K562 (cell line): Measurements from ENCODE around the gene EIF2S1. TPM values are rescaled to one million over a fixed set of nuclear protein-coding genes. Genes with fewer than 3 reads are reported as not detected.

Source experiments
- ATAC-seq: fragments of 200-7000 bp; cut with Tn5 transposase; 3 replicates; pipeline ENCODE4 v1.9.1; 2020; ENCODE audit warnings: moderate library complexity
- BruUV-seq: library from RNA; stranded (reverse); fragments of 400-500 nt; replicated peaks from 2 replicates; lab custom pipeline; 2021; lab: Mats Ljungman, UMichigan
- CTCF ChIA-PET: fragments of 300-600 bp; formaldehyde crosslinking; extraction: SDS; loops from one replicate; lab custom pipeline; 2021; ENCODE audit warnings: low intra/inter-chr PET ratio; lab: Yijun Ruan, JAX
- POLR2A ChIA-PET: fragments of 300-600, 350-650 bp; sonication (Branson Sonifier 250); formaldehyde crosslinking; extraction: SDS; loops from one replicate; lab custom pipeline; 2021; ENCODE audit warnings: antibody characterized with exemption, inconsistent platforms; lab: Yijun Ruan, JAX
- DNase-seq, 4 experiments: peaks; one replicate each; pipeline versions ENCODE4 v3.0.0 to v3.0.0-alpha.2; 2011 to 2018; ENCODE audit warnings: low spot score in 3 of 4, mixed read lengths in 3 of 4; ENCODE audit errors: extremely low read depth in 1 of 4
- FAIRE-seq: peaks from 2 replicates; lab custom pipeline; 2011; peaks lifted over from hg19 to GRCh38; lab: Jason Lieb, UNC
- H2AFZ ChIP-seq: 2 replicates; pipeline ENCODE4 v1.6.0; 2011; ENCODE audit warnings: low read depth, low read length, control low read depth, inconsistent platforms
- H3K27ac ChIP-seq: fragments of 200-600 bp; 3 replicates; pipeline ENCODE4 v1.8.0; 2011; ENCODE audit warnings: low read depth, mild to moderate bottlenecking, control low read depth, inconsistent platforms, low read length, moderate library complexity, mixed read lengths; ENCODE audit errors: extremely low read depth
- H3K27me3 ChIP-seq, 2 experiments: fragments of 300-600 bp in 1 of 2; 2 replicates in 1 of 2; 3 replicates in 1 of 2; pipeline versions ENCODE4 v1.6.0 to v1.8.0; 2011; ENCODE audit warnings: inconsistent platforms in 2 of 2, low read length in 2 of 2, mild to moderate bottlenecking in 1 of 2, mixed read lengths in 1 of 2, moderate library complexity in 1 of 2; ENCODE audit not compliant: control insufficient read depth in 2 of 2, insufficient read depth in 2 of 2
- H3K36me3 ChIP-seq: fragments of 300-600 bp; 3 replicates; pipeline ENCODE4 v1.8.0; 2011; ENCODE audit warnings: mild to moderate bottlenecking, low read length, inconsistent platforms; ENCODE audit not compliant: control insufficient read depth, insufficient read depth
- H3K4me1 ChIP-seq, 2 experiments: fragments of 200-600 bp in 1 of 2; replicated peaks in 1 of 2; 2 replicates in 1 of 2; 3 replicates in 1 of 2; pipeline versions ENCODE4 v1.5.1 to v1.8.0; 2011; ENCODE audit warnings: inconsistent platforms in 2 of 2, low read length in 2 of 2, mild to moderate bottlenecking in 1 of 2, mixed read lengths in 1 of 2, moderate library complexity in 1 of 2; ENCODE audit not compliant: control insufficient read depth in 2 of 2, insufficient read depth in 2 of 2
- H3K4me2 ChIP-seq: 2 replicates; pipeline ENCODE4 v1.6.1; 2011; ENCODE audit warnings: low read length, control low read depth, inconsistent platforms, mixed read lengths; ENCODE audit not compliant: insufficient read depth
- H3K4me3 ChIP-seq: fragments of 200-600 bp; sonication (generic), shearing (Covaris generic); 2 replicates; pipeline ENCODE4 v1.5.1; 2016; ENCODE audit warnings: control low read depth, inconsistent platforms
- H3K79me2 ChIP-seq: fragments of 200-600 bp; 3 replicates; pipeline ENCODE4 v1.8.0; 2011; ENCODE audit warnings: low read length, inconsistent platforms; ENCODE audit not compliant: control insufficient read depth, insufficient read depth
- H3K9ac ChIP-seq, 2 experiments: 2 replicates each; pipeline versions ENCODE4 v1.6.0 to v1.6.1; 2011; ENCODE audit warnings: low read depth in 2 of 2, low read length in 2 of 2, control low read depth in 1 of 2, inconsistent platforms in 1 of 2, mild to moderate bottlenecking in 1 of 2, mixed read lengths in 1 of 2; ENCODE audit not compliant: insufficient read depth in 1 of 2
- H3K9me1 ChIP-seq: one replicate; pipeline ENCODE4 v1.6.0; 2011; ENCODE audit warnings: inconsistent platforms, mild to moderate bottlenecking, low read length, moderate library complexity; ENCODE audit not compliant: control insufficient read depth, insufficient read depth
- H3K9me3 ChIP-seq: replicated peaks from 2 replicates; pipeline ENCODE4 v1.5.1; 2011; ENCODE audit warnings: low read depth, low read length, inconsistent platforms; ENCODE audit not compliant: control insufficient read depth, insufficient read depth
- H4K20me1 ChIP-seq: replicated peaks from 2 replicates; pipeline ENCODE4 v1.6.1; 2011; ENCODE audit warnings: low read length, inconsistent platforms, mixed read lengths; ENCODE audit not compliant: control insufficient read depth, insufficient read depth
- ERF ChIP-seq: fragments of 450-650 bp; formaldehyde crosslinking; IDR thresholded peaks from 2 replicates; pipeline ENCODE4 v1.4.0; 2020; ENCODE audit warnings: mild to moderate bottlenecking, mixed read lengths
- GATAD2A ChIP-seq: fragments of 450-650 bp; IDR thresholded peaks from 2 replicates; pipeline ENCODE4 v1.6.1; 2017
- GATAD2B ChIP-seq: fragments of 450-650 bp; IDR thresholded peaks from 2 replicates; pipeline ENCODE4 v1.6.1; 2017; ENCODE audit warnings: mild to moderate bottlenecking, borderline replicate concordance
- JUND ChIP-seq, 2 experiments: IDR thresholded peaks; 2 replicates in 1 of 2; 3 replicates in 1 of 2; pipeline ENCODE4 v1.6.1; 2011; ENCODE audit warnings: borderline replicate concordance in 2 of 2, low read depth in 2 of 2, low read length in 2 of 2, improper control_type of control experiment in 1 of 2, missing biosample characterization in 1 of 2, missing genetic modification characterization in 1 of 2, missing genetic modification reagents in 1 of 2
- MTA2 ChIP-seq: fragments of 450-650 bp; IDR thresholded peaks from 2 replicates; pipeline ENCODE4 v1.6.1; 2016; ENCODE audit warnings: low read depth
- ZNF717 ChIP-seq: fragments of 250-450 bp; sonication (Bioruptor Pico); IDR thresholded peaks from 2 replicates; pipeline ENCODE4 v1.5.0; 2021
- WGBS: fragments of 100-300 bp; shearing (Covaris generic); methylation state at CpG from one replicate; pipeline ENCODE4 v1.1.6; 2016; ENCODE audit warnings: low coverage, mixed read lengths; ENCODE audit not compliant: insufficient coverage; ENCODE audit errors: missing lambda C conversion rate; 5-methylcytosine and 5-hydroxymethylcytosine counted together
- in situ Hi-C: fragments of 300-500 bp; cut with MboI; formaldehyde crosslinking; loops from 4 replicates; pipeline ENCODE4 v1.15.0; 2018; ENCODE audit warnings: inconsistent platforms, mixed read lengths
- intact Hi-C: fragments of 100-400 bp; cut with micrococcal nuclease; formaldehyde crosslinking; loops from 2 replicates; pipeline ENCODE4 v1.14.2; 2022
- polyA plus RNA-seq, 8 experiments: library from polyadenylated mRNA; depleted of rRNA in 4 of 8; stranded (reverse) in 5 of 8; unstranded in 3 of 8; fragments of >200 nt; fragmentation: Nextera tagmentation in 2 of 8; fragmentation: Illumina TruSeq in 1 of 8; extraction: Ambion mirVana in 2 of 8; extraction: Trizol in 1 of 8; gene quantifications; 2 replicates each; pipeline versions ENCODE4 v1.2.1 to v1.2.3, GENCODE V29; 2011 to 2014; ENCODE audit warnings: inconsistent platforms in 1 of 8, missing spikeins in 1 of 8
- total RNA-seq, 7 experiments: library from RNA; depleted of rRNA in 6 of 7; stranded (reverse); fragments of >200 nt in 6 of 7; fragmentation: Illumina TruSeq in 2 of 7; extraction: Trizol in 2 of 7; gene quantifications; 2 replicates each; pipeline versions ENCODE4 v1.2.1 to v1.2.3, GENCODE V29; 2011 to 2021; ENCODE audit warnings: low replicate concordance in 1 of 7
- TF ChIP-seq, protein P1 (sequence below): sonication (generic); formaldehyde crosslinking; IDR thresholded peaks from 2 replicates; pipeline ENCODE4 v1.8.0; 2023; ENCODE audit warnings: missing genetic modification reagents, mild to moderate bottlenecking, borderline replicate concordance
- TF ChIP-seq, protein P2 (sequence below): fragments of 250-450 bp; sonication (Bioruptor Pico); IDR thresholded peaks from 2 replicates; pipeline ENCODE4 v1.8.0; 2021; ENCODE audit warnings: mild to moderate bottlenecking, moderate library complexity
- TF ChIP-seq, protein P3 (sequence below): sonication (generic); formaldehyde crosslinking; IDR thresholded peaks from 2 replicates; pipeline ENCODE4 v1.8.0; 2022; ENCODE audit warnings: mild to moderate bottlenecking, missing genetic modification reagents, borderline replicate concordance

The EIF2S1 gene
- total and polyA plus RNA-seq, 9 of the 15 experiments (the other 6 are each of a cell fraction or from before 2014, with no cell fraction given): 216 to 1,018 (median 332) TPM

DNA sequence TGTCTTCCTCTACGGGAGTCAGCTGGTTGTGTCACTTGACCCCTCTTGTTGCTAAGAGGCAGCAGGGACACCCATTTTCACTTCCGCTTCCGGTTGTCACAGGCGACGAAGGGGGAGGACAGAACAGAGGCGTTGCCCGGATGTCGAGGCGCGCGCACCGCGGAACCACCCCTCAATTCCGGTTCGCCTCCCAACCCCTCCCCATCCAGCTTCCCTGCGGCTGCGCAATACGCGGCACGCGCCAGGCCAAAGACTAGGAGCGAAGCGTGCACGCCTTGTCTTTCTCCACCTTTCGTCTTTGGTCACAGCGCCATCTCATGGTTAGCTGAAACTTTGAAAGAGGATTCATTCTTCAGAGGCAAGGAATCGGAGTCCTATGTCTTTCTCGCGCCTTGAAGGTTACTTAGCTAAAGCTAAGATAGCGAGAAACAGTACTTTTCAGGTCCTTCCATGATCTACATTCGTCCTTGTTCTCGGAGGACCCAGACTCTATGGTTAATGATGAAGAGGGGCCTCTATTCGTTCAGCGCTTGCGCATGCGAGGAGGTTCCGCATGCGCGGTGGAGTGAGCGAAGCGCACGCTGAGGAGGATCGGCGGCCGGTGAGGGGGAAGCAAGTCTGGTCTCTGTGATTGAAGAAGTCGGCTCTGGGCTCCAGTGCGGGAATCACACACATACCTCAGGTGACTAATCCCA, at the start of gene EIF2S1, which contains the start of gene ATP6V1D (continued):
- TF ChIP-seq ERF (CRISPR knock-in tag) (0 out of 2 replicates have a peak, but pooled peaks have one; percentile 62), ZNF717 (no peak)

DNA sequence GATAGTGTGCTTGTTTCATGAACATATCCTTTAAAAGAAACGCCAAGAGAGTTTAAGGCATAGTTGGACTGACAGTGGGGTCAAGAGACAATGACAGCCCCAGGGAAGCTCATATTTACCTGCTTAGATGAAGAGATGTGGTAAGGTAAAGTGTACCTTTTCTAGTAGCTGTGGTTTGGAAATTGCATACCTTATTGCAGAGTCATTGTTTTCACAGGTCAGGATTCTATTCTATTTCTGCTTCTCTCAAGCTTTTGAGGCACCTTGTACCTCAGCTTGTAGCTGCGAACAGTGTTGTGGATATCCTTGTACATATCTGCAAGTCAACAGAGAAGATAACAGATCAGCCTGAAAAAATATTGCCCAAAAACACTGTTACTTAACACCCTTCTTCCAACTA, 48.3 kb upstream of the EIF2S1 start:
- ATAC-seq: no peak
- TF ChIP-seq GATAD2A (no peak), MTA2 (no peak), GATAD2B (no peak), JUND (IDR thresholded peaks at IDR 0.05; ENCODE audit: borderline replicate concordance, low read depth, low read length) (no peak), JUND (tag; IDR thresholded peaks at IDR 0.05; ENCODE audit: borderline replicate concordance, low read depth, low read length) (no peak)
- TF ChIP-seq, protein P1, sequence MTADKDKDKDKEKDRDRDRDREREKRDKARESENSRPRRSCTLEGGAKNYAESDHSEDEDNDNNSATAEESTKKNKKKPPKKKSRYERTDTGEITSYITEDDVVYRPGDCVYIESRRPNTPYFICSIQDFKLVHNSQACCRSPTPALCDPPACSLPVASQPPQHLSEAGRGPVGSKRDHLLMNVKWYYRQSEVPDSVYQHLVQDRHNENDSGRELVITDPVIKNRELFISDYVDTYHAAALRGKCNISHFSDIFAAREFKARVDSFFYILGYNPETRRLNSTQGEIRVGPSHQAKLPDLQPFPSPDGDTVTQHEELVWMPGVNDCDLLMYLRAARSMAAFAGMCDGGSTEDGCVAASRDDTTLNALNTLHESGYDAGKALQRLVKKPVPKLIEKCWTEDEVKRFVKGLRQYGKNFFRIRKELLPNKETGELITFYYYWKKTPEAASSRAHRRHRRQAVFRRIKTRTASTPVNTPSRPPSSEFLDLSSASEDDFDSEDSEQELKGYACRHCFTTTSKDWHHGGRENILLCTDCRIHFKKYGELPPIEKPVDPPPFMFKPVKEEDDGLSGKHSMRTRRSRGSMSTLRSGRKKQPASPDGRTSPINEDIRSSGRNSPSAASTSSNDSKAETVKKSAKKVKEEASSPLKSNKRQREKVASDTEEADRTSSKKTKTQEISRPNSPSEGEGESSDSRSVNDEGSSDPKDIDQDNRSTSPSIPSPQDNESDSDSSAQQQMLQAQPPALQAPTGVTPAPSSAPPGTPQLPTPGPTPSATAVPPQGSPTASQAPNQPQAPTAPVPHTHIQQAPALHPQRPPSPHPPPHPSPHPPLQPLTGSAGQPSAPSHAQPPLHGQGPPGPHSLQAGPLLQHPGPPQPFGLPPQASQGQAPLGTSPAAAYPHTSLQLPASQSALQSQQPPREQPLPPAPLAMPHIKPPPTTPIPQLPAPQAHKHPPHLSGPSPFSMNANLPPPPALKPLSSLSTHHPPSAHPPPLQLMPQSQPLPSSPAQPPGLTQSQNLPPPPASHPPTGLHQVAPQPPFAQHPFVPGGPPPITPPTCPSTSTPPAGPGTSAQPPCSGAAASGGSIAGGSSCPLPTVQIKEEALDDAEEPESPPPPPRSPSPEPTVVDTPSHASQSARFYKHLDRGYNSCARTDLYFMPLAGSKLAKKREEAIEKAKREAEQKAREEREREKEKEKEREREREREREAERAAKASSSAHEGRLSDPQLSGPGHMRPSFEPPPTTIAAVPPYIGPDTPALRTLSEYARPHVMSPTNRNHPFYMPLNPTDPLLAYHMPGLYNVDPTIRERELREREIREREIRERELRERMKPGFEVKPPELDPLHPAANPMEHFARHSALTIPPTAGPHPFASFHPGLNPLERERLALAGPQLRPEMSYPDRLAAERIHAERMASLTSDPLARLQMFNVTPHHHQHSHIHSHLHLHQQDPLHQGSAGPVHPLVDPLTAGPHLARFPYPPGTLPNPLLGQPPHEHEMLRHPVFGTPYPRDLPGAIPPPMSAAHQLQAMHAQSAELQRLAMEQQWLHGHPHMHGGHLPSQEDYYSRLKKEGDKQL (CRISPR knock-in tag): no peak
- TF ChIP-seq, protein P2, sequence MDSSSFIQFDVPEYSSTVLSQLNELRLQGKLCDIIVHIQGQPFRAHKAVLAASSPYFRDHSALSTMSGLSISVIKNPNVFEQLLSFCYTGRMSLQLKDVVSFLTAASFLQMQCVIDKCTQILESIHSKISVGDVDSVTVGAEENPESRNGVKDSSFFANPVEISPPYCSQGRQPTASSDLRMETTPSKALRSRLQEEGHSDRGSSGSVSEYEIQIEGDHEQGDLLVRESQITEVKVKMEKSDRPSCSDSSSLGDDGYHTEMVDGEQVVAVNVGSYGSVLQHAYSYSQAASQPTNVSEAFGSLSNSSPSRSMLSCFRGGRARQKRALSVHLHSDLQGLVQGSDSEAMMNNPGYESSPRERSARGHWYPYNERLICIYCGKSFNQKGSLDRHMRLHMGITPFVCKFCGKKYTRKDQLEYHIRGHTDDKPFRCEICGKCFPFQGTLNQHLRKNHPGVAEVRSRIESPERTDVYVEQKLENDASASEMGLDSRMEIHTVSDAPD (CRISPR knock-in tag): no peak
- TF ChIP-seq, protein P3, sequence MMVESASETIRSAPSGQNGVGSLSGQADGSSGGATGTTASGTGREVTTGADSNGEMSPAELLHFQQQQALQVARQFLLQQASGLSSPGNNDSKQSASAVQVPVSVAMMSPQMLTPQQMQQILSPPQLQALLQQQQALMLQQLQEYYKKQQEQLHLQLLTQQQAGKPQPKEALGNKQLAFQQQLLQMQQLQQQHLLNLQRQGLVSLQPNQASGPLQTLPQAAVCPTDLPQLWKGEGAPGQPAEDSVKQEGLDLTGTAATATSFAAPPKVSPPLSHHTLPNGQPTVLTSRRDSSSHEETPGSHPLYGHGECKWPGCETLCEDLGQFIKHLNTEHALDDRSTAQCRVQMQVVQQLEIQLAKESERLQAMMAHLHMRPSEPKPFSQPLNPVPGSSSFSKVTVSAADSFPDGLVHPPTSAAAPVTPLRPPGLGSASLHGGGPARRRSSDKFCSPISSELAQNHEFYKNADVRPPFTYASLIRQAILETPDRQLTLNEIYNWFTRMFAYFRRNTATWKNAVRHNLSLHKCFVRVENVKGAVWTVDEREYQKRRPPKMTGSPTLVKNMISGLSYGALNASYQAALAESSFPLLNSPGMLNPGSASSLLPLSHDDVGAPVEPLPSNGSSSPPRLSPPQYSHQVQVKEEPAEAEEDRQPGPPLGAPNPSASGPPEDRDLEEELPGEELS (CRISPR knock-in tag): no peak

More for the DNA sequence above, 48.3 kb upstream of the EIF2S1 start:
- no peak overlapping the region for H2AFZ ChIP-seq
- no peak overlapping the region for H3K27ac ChIP-seq
- BruUV-seq: no TSS peak
- H3K27me3 ChIP-seq: no peaks in the 10 kb centered on the region
- intact Hi-C loops: no loop called here
- no peak overlapping the region for H3K4me3 ChIP-seq
- ChIA-PET POLR2A (no interaction called here), CTCF (no interaction called here)
- no peaks in the 10 kb centered on the region for H3K4me1 ChIP-seq
- in situ Hi-C loops: no loop called here
- H3K9ac ChIP-seq: no peak overlapping the region
- no peak overlapping the region for H3K4me2 ChIP-seq
- no peaks in the 10 kb centered on the region for H3K79me2 ChIP-seq
- DNase-seq: no peak
- peaks cover 7% of the 10 kb centered on the region; the same call in 1 of the 3 replicates for H3K36me3 ChIP-seq
- no peaks in the 10 kb centered on the region for H3K9me3 ChIP-seq
- no peaks in the 10 kb centered on the region for H3K9me1 ChIP-seq
- no peak for FAIRE-seq
- WGBS: 81% methylated on average over 2 of the region's 2 CpGs
- no peaks in the 10 kb centered on the region for H4K20me1 ChIP-seq
